SK-N-SH (cell line): ENCODE results near the gene OSBPL7. TPM values are rescaled to one million over a fixed set of nuclear protein-coding genes. Genes with fewer than 3 reads are reported as not detected.

Source experiments
- CTCF ChIA-PET: fragments of 300-600, 350-600 bp; formaldehyde crosslinking; extraction: SDS; loops from one replicate; lab custom pipeline; 2021; lab: Yijun Ruan, JAX
- POLR2A ChIA-PET: fragments of 350-600 bp; sonication (Branson Sonifier 250); formaldehyde crosslinking; extraction: SDS; loops from one replicate; lab custom pipeline; 2020; ENCODE audit warnings: antibody characterized with exemption, inconsistent platforms; lab: Yijun Ruan, JAX
- DNase-seq: peaks from one replicate; pipeline ENCODE4 v3.0.0; 2012
- H2AFZ ChIP-seq: fragments of 200-600 bp; sonication (generic); 2 replicates; pipeline ENCODE4 v1.8.1; 2016; ENCODE audit warnings: antibody characterized with exemption, mild to moderate bottlenecking, low read depth
- H3F3A ChIP-seq: fragments of 200-600 bp; sonication (generic); replicated peaks from 2 replicates; pipeline ENCODE3; 2016; ENCODE audit warnings: antibody characterized with exemption, mild to moderate bottlenecking; ENCODE audit not compliant: insufficient read depth
- H3K27ac ChIP-seq, 2 experiments: fragments of 200-500 bp in 1 of 2; fragments of 200-600 bp in 1 of 2; sonication (Bioruptor generic) in 1 of 2; sonication (generic), shearing (Covaris generic) in 1 of 2; 2 replicates each; pipeline versions ENCODE4 v1.5.1 to v1.6.1; 2014 to 2016; ENCODE audit warnings: low read depth in 2 of 2, inconsistent platforms in 1 of 2, low read length in 1 of 2, mild to moderate bottlenecking in 1 of 2, mixed read lengths in 1 of 2
- H3K27me3 ChIP-seq: fragments of 200-600 bp; sonication (generic), shearing (Covaris generic); 2 replicates; pipeline ENCODE4 v1.6.1; 2016; ENCODE audit warnings: mixed run types; ENCODE audit not compliant: insufficient read depth
- H3K36me3 ChIP-seq, 2 experiments: fragments of 200-500 bp in 1 of 2; fragments of 200-600 bp in 1 of 2; sonication (Bioruptor generic) in 1 of 2; sonication (generic) in 1 of 2; replicated peaks in 1 of 2; 2 replicates each; pipeline versions ENCODE3 to v1.5.1; 2014 to 2016; ENCODE audit warnings: low read length in 1 of 2, mild to moderate bottlenecking in 1 of 2; ENCODE audit not compliant: insufficient read depth in 2 of 2, control insufficient read depth in 1 of 2
- H3K4me1 ChIP-seq, 2 experiments: fragments of 200-500 bp in 1 of 2; fragments of 200-600 bp in 1 of 2; sonication (Bioruptor generic) in 1 of 2; sonication (generic), shearing (Covaris generic) in 1 of 2; 2 replicates each; pipeline versions ENCODE4 v1.5.1 to v1.6.1; 2014 to 2016; ENCODE audit warnings: low read depth in 1 of 2, low read length in 1 of 2, mixed run types in 1 of 2; ENCODE audit not compliant: insufficient read depth in 2 of 2, control insufficient read depth in 1 of 2
- H3K4me2 ChIP-seq: fragments of 200-600 bp; sonication (generic), shearing (Covaris generic); 2 replicates; pipeline ENCODE4 v1.6.1; 2017; ENCODE audit warnings: mixed run types
- H3K4me3 ChIP-seq, 2 experiments: fragments of 200-500 bp in 1 of 2; fragments of 200-600 bp in 1 of 2; sonication (Bioruptor generic) in 1 of 2; sonication (generic), shearing (Covaris generic) in 1 of 2; 2 replicates each; pipeline versions ENCODE4 v1.5.1 to v1.8.1; 2014 to 2016; ENCODE audit warnings: low read depth in 2 of 2, inconsistent platforms in 1 of 2, low read length in 1 of 2, mild to moderate bottlenecking in 1 of 2, mixed read lengths in 1 of 2, moderate library complexity in 1 of 2
- H3K79me2 ChIP-seq: fragments of 200-600 bp; sonication (generic); 2 replicates; pipeline ENCODE4 v1.8.1; 2017; ENCODE audit warnings: mild to moderate bottlenecking; ENCODE audit not compliant: insufficient read depth
- H3K9ac ChIP-seq: fragments of 200-600 bp; sonication (generic); 2 replicates; pipeline ENCODE4 v1.6.1; 2017; ENCODE audit warnings: mixed run types
- H3K9me2 ChIP-seq: fragments of 200-600 bp; sonication (generic); 2 replicates; pipeline ENCODE4 v1.6.1; 2017; ENCODE audit warnings: mixed run types
- H3K9me3 ChIP-seq: fragments of 200-600 bp; sonication (generic); 2 replicates; pipeline ENCODE4 v1.6.1; 2017; ENCODE audit warnings: mixed run types, mild to moderate bottlenecking, moderate library complexity
- H4K20me1 ChIP-seq: fragments of 200-600 bp; sonication (generic); 2 replicates; pipeline ENCODE4 v1.6.1; 2017; ENCODE audit warnings: mild to moderate bottlenecking, mixed run types; ENCODE audit not compliant: insufficient read depth
- CHD2 ChIP-seq: fragments of 150-350 bp; IDR thresholded peaks from 2 replicates; pipeline ENCODE4 v1.6.1; 2018; ENCODE audit warnings: low read length; ENCODE audit not compliant: partially characterized antibody
- CTCF ChIP-seq: fragments of 200-600 bp; sonication (generic); IDR thresholded peaks from 2 replicates; pipeline ENCODE4 v1.6.1; 2017; ENCODE audit warnings: antibody characterized with exemption, mild to moderate bottlenecking, moderate library complexity
- ELF1 ChIP-seq: IDR thresholded peaks from 2 replicates; pipeline ENCODE4 v1.4.0; 2012
- EZH2phosphoT487 ChIP-seq: fragments of 200-600 bp; sonication (generic); IDR thresholded peaks from 2 replicates; pipeline ENCODE4 v1.6.1; 2017; ENCODE audit warnings: low read depth, mixed run types, mild to moderate bottlenecking, antibody characterized with exemption, moderate library complexity, borderline replicate concordance
- FOSL2 ChIP-seq: IDR thresholded peaks from 2 replicates; pipeline ENCODE4 v1.4.0; 2012; ENCODE audit warnings: low read depth, mild to moderate bottlenecking, moderate library complexity, borderline replicate concordance
- FOXM1 ChIP-seq: IDR thresholded peaks from 2 replicates; pipeline ENCODE4 v1.4.0; 2012; ENCODE audit warnings: low read depth, mild to moderate bottlenecking
- GABPA ChIP-seq: IDR thresholded peaks from 2 replicates; pipeline ENCODE4 v1.4.0; 2012; ENCODE audit warnings: low read depth, mild to moderate bottlenecking
- GATA2 ChIP-seq: sonication (generic); formaldehyde crosslinking; IDR thresholded peaks from 2 replicates; pipeline ENCODE4 v1.5.0; 2020; ENCODE audit warnings: mild to moderate bottlenecking, missing genetic modification reagents
- MXI1 ChIP-seq: IDR thresholded peaks from 2 replicates; pipeline ENCODE4 v1.6.1; 2012; ENCODE audit warnings: mild to moderate bottlenecking, low read depth, low read length, improper control_type of control experiment
- NFIC ChIP-seq: IDR thresholded peaks from 2 replicates; pipeline ENCODE4 v1.4.0; 2012; ENCODE audit warnings: borderline replicate concordance
- POLR2AphosphoS5 ChIP-seq: IDR thresholded peaks from 2 replicates; pipeline ENCODE4 v1.6.1; 2012; ENCODE audit warnings: low read depth, low read length
- RAD21 ChIP-seq: IDR thresholded peaks from 2 replicates; pipeline ENCODE4 v1.6.1; 2012; ENCODE audit warnings: mild to moderate bottlenecking, low read length
- RCOR1 ChIP-seq: fragments of 150-350 bp; IDR thresholded peaks from 2 replicates; pipeline ENCODE4 v1.6.1; 2017; ENCODE audit warnings: antibody characterized with exemption, low read length
- RFX5 ChIP-seq: IDR thresholded peaks from 2 replicates; pipeline ENCODE4 v1.6.1; 2012; ENCODE audit warnings: mild to moderate bottlenecking, improper control_type of control experiment, low read length
- SIN3A ChIP-seq: IDR thresholded peaks from 2 replicates; pipeline ENCODE4 v1.6.1; 2012; ENCODE audit warnings: low read depth, mild to moderate bottlenecking, low read length, moderate library complexity, borderline replicate concordance
- TAF1 ChIP-seq: IDR thresholded peaks from 2 replicates; pipeline ENCODE4 v1.6.1; 2012; ENCODE audit warnings: low read depth, mild to moderate bottlenecking, low read length, moderate library complexity, borderline replicate concordance
- TCF12 ChIP-seq: IDR thresholded peaks from 2 replicates; pipeline ENCODE4 v1.4.0; 2012
- TEAD4 ChIP-seq: IDR thresholded peaks from 2 replicates; pipeline ENCODE4 v1.4.0; 2012; ENCODE audit warnings: mild to moderate bottlenecking, borderline replicate concordance; ENCODE audit not compliant: insufficient read depth
- USF2 ChIP-seq: fragments of 150-350 bp; IDR thresholded peaks from 2 replicates; pipeline ENCODE4 v1.6.1; 2017; ENCODE audit warnings: antibody characterized with exemption, low read length, low read depth, borderline replicate concordance
- YY1 ChIP-seq: IDR thresholded peaks from 2 replicates; pipeline ENCODE4 v1.4.0; 2012; ENCODE audit warnings: low read depth, mild to moderate bottlenecking
- WGBS: methylation state at CpG from one replicate; pipeline ENCODE4 v1.1.6; 2017; ENCODE audit warnings: low lambda C conversion rate; 5-methylcytosine and 5-hydroxymethylcytosine counted together
- polyA plus RNA-seq, 3 experiments: library from polyadenylated mRNA; depleted of rRNA; stranded (reverse); fragments of >200 nt; gene quantifications; 2 replicates each; pipeline ENCODE4 v1.2.3, GENCODE V29; 2012
- TF ChIP-seq, protein P1 (sequence below): IDR thresholded peaks from 2 replicates; pipeline ENCODE4 v1.6.1; 2012; ENCODE audit warnings: mild to moderate bottlenecking, low read depth, low read length, moderate library complexity
- TF ChIP-seq, protein P2 (sequence below): IDR thresholded peaks from 2 replicates; pipeline ENCODE4 v1.4.0; 2012; ENCODE audit warnings: low read depth
- TF ChIP-seq, protein P3 (sequence below): fragments of 150-350 bp; IDR thresholded peaks from 2 replicates; pipeline ENCODE4 v1.6.1; 2016; ENCODE audit warnings: mild to moderate bottlenecking, low read depth, low read length

Gene OSBPL7
- polyA plus RNA-seq (2012; rRNA removed), result 23.7 and 24.7 TPM in 2 replicates
- polyA plus RNA-seq (2012; cell fraction: cytosol; rRNA removed), result 7.5 and 14.8 TPM in 2 replicates
- polyA plus RNA-seq (2012; cell fraction: nucleus; rRNA removed), result 164 and 209 TPM in 2 replicates

- no peaks in the 10 kb centered on the region for H3K9me3 ChIP-seq
- peaks cover 31 to 45% of the 10 kb centered on the region in 2 experiments for H3K36me3 ChIP-seq
- peaks cover 7% of the 10 kb centered on the region for H3F3A ChIP-seq
- peak within 1 kb of the TSS; percentile 77 for H2AFZ ChIP-seq
- peaks cover 11 to 26% of the 10 kb centered on the region in 2 experiments; a peak in 3 of 4 replicates for H3K4me1 ChIP-seq
- WGBS, result 5% methylated on average over 18 of the region's 21 CpGs
- peak within 1 kb of the TSS; percentile 90 to 93 for H3K4me3 ChIP-seq
- H3K9ac ChIP-seq, result peak within 1 kb of the TSS; percentile 67
- no peaks in the 10 kb centered on the region for H3K9me2 ChIP-seq
- H3K27ac ChIP-seq, result peak within 1 kb of the TSS; percentile 37 to 88
- peak; percentile 99 for DNase-seq
- H4K20me1 ChIP-seq, result no peaks in the 10 kb centered on the region
- ChIA-PET POLR2A (interaction anchor here (0.9 to 2.4 kb wide), 6 partner anchors 9 to 171 kb away, joined by 3 to 28 read pairs (median 4); partner anchors contain the start of genes KPNB1, LRRC46, MRPL10 and SP2), CTCF (interaction anchor here (0.6 to 4.1 kb wide), 22 partner anchors 10 to 164 kb away, joined by 3 to 40 read pairs (median 4); partner anchors contain the start of genes LRRC46, MRPL10, SCRN2 and TBX21)
- H3K79me2 ChIP-seq, result peaks cover 12% of the 10 kb centered on the region; the same call in 1 of the 2 replicates
- H3K4me2 ChIP-seq, result peak within 1 kb of the TSS; percentile 99
- H3K27me3 ChIP-seq, result no peaks in the 10 kb centered on the region
- TF ChIP-seq NFIC (peak; percentile 78), ELF1 (peak; percentile 94), POLR2AphosphoS5 (peak; percentile 83), YY1 (0 out of 2 replicates have a peak, but pooled peaks have one; percentile 49), TAF1 (peak; percentile 80), SIN3A (peak; percentile 95), RFX5 (peak; percentile 76; the same call in 1 of the 2 replicates), RCOR1 (peak; percentile 72; the same call in 1 of the 2 replicates), USF2 (no peak), CTCF (peak; percentile 57), FOXM1 (no peak), TEAD4 (no peak), EZH2phosphoT487 (no peak), CHD2 (peak; percentile 93), FOSL2 (peak; percentile 70; the same call in 1 of the 2 replicates), TCF12 (no peak; the same call in 1 of the 2 replicates), MXI1 (peak; percentile 95), GATA2 (CRISPR knock-in tag) (peak; percentile 73), RAD21 (peak; percentile 15; the same call in 1 of the 2 replicates), GABPA (peak; percentile 89)
- TF ChIP-seq, protein P1, sequence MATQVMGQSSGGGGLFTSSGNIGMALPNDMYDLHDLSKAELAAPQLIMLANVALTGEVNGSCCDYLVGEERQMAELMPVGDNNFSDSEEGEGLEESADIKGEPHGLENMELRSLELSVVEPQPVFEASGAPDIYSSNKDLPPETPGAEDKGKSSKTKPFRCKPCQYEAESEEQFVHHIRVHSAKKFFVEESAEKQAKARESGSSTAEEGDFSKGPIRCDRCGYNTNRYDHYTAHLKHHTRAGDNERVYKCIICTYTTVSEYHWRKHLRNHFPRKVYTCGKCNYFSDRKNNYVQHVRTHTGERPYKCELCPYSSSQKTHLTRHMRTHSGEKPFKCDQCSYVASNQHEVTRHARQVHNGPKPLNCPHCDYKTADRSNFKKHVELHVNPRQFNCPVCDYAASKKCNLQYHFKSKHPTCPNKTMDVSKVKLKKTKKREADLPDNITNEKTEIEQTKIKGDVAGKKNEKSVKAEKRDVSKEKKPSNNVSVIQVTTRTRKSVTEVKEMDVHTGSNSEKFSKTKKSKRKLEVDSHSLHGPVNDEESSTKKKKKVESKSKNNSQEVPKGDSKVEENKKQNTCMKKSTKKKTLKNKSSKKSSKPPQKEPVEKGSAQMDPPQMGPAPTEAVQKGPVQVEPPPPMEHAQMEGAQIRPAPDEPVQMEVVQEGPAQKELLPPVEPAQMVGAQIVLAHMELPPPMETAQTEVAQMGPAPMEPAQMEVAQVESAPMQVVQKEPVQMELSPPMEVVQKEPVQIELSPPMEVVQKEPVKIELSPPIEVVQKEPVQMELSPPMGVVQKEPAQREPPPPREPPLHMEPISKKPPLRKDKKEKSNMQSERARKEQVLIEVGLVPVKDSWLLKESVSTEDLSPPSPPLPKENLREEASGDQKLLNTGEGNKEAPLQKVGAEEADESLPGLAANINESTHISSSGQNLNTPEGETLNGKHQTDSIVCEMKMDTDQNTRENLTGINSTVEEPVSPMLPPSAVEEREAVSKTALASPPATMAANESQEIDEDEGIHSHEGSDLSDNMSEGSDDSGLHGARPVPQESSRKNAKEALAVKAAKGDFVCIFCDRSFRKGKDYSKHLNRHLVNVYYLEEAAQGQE, result peak; percentile 42; the same call in 1 of the 2 replicates
- TF ChIP-seq, protein P2, sequence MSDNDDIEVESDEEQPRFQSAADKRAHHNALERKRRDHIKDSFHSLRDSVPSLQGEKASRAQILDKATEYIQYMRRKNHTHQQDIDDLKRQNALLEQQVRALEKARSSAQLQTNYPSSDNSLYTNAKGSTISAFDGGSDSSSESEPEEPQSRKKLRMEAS, result peak; percentile 78
- TF ChIP-seq, protein P3, sequence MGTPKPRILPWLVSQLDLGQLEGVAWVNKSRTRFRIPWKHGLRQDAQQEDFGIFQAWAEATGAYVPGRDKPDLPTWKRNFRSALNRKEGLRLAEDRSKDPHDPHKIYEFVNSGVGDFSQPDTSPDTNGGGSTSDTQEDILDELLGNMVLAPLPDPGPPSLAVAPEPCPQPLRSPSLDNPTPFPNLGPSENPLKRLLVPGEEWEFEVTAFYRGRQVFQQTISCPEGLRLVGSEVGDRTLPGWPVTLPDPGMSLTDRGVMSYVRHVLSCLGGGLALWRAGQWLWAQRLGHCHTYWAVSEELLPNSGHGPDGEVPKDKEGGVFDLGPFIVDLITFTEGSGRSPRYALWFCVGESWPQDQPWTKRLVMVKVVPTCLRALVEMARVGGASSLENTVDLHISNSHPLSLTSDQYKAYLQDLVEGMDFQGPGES, result no peak; the same call in 1 of the 2 replicates
Observed at GRCh38 chr17:47821424-47822391, at the start of gene OSBPL7. TSS of gene OSBPL7 (minus strand) at chr17:47821794. CDS start at chr17:47820278, 1,516 bp downstream.
